AG08395 (cell line): ENCODE data around the gene ATP6V0C.

Experiments used
- DNase-seq: peaks from one replicate; pipeline ENCODE4 v3.0.0; 2012; ENCODE audit warnings: mixed read lengths, low spot score

ATP6V0C gene

DNA sequence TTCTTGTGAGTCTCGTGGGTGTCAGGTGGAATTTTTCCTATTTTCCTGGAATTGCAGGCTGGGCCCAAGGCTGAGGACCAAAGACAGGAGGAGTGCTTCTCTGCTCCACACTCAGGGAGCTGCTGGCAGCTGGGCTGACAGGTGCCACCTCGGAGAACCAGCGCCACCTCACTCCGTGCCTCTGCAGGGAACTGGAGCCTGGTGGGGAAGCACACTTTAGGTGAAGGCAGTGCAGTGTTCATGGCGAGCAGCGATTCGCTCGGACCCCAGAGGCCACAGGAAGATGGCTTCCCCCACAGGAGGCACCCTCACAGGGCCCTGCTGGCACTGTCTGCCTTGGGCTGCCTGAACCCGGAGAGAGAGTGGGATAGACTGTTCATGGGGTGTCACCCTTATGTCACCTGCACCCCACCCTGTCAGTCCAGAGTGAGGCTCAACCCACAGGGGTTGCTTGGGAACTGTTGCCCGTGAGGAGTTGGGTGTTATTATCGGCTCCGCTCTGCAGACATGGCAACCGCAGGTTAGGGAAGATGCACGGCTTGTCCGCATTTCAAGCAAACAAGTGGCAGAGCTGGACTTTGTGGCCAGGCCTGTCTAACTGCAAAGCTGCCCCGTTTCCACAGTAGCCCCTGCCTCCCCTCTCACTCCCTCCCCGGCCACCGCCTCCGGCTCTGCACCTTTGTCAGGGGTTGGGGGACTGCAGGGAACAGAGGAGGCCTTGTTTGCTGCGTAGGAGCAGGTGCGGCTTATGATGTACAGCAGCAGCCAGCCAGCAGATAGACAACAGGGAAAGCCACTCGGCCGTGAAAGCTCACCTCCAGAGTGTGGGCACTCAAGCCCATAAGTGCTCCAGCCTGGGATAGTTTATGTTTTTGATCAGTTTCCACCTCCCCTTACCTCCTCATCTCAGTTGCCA lies 23.3 kb upstream of the ATP6V0C start:
- DNase-seq = no peak

DNA sequence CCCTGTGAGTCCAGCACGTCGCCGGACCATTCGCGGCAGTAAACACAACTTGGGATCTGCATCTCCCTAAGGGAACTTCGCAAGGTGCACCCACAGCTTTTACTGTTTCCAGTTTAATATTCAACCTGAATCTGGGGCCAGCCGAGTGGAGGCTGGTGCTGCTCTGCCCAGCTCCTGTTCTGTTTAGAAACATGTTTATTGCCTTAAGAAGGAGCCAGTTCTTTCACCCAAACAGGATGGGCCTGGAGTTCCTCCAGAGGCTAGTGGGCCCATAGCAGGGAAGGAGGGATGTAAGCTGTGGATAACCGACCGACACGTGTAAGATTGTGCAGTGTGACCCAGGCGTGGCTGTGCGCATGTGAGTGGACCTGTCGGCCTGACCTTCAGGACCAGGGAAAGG lies 21.5 kb upstream of the ATP6V0C start:
- DNase-seq = no peak

DNA sequence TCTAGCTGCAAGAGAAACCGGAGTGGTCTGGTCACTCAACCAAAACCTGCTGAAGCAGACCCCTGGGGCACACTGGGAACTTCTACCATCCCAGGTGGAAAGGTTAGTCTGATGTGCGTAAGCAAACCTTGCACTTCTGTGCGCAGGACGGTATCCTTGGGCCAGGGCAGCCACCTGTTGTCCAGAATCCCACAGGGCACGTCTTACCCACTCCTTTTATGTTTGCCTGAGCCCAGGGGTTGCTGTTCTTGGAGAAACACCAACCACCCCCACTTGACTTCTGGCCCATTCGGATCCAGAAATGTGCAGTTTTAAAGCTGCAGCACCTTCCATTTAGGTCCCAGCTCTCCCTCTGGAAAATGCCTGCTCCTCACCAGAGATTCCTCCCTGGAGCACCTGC lies 20.1 kb upstream of the ATP6V0C start:
- DNase-seq = no peak

DNA sequence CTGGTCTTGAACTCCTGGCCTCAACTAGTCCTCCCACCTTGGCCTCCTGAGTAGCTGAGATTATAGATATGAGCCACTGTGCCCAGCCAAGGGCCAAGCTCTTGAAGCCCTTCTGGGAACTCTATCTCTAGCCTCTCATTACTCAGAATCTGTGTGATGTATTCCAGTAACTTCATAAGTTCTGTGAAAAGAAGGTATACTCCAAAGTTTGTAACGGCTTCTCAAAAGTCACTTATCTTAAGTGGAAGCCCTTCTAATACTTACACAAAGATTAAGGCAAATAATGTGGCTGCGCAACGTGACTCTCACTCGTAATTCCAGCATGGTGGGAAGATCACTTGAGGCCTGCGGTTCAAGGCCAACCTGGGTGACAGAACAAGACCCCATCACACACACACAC lies 19.1 kb upstream of the ATP6V0C start:
- DNase-seq = no peak

DNA sequence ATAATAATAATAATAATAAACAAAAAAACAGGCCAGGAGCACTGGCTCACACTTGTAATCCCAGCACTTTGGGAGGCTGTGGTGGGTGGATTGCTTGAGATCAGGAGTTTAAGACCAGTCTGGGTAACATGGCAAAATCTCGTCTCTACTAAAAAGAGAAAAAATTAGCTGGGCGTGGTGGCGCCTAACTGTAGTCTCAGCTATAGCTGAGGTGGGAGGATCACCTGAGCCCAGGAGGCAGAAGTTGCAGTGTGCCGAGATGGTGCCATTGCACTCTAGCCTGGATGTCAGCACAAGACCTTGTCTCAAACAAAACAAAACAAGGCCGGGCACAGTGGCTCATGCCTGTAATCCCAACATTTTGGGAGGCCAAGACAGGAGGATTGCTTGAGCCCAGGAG lies 18.7 kb upstream of the ATP6V0C start:
- DNase-seq = no peak

DNA sequence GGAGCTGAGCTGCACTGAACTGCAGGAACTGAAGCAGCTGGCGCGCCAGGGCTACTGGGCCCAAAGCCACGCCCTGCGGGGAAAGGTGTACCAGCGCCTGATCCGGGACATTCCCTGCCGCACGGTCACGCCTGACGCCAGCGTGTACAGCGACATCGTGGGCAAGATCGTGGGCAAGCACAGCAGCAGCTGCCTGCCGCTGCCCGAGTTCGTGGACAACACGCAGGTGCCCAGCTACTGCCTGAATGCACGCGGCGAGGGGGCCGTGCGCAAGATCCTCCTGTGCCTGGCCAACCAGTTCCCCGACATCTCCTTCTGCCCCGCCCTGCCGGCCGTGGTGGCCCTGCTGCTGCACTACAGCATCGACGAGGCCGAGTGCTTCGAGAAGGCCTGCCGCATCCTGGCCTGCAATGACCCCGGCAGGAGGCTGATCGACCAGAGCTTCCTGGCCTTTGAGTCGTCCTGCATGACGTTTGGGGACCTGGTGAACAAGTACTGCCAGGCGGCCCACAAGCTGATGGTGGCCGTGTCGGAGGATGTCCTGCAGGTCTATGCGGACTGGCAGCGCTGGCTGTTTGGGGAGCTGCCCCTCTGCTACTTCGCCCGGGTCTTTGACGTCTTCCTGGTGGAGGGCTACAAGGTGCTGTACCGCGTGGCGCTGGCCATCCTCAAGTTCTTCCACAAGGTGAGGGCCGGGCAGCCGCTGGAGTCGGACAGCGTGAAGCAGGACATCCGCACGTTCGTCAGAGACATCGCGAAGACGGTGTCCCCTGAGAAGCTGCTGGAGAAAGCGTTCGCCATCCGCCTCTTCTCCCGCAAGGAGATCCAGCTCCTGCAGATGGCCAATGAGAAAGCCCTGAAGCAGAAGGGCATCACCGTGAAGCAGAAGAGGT lies 17.3 kb upstream of the ATP6V0C start:
- DNase-seq = no peak

DNA sequence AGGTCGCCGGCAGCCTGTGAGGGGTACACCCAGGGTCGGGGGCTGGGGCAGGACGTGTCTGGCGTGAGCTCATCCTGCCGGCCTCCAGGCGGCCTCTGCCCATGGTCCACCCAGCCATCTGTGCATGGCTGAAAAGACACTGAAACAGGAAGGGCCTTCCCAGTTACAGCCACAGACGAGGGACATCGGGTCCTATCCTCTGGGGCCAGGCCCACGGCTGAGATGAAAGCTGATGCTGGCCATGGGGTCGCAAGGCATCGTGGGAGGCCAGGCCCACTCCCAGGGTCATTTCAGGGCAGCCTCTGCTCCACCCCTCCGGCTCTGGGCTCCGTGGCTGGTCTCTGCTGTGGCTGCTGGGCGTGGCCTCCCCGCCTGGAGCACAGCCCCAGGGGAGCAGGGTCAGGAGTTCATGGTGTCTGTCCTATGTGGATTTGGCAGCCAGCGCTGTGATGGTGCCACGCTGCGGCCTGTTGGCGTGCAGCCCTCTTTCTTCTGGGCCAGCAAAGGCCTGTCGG lies 16.6 kb upstream of the ATP6V0C start:
- no peak for DNase-seq

DNA sequence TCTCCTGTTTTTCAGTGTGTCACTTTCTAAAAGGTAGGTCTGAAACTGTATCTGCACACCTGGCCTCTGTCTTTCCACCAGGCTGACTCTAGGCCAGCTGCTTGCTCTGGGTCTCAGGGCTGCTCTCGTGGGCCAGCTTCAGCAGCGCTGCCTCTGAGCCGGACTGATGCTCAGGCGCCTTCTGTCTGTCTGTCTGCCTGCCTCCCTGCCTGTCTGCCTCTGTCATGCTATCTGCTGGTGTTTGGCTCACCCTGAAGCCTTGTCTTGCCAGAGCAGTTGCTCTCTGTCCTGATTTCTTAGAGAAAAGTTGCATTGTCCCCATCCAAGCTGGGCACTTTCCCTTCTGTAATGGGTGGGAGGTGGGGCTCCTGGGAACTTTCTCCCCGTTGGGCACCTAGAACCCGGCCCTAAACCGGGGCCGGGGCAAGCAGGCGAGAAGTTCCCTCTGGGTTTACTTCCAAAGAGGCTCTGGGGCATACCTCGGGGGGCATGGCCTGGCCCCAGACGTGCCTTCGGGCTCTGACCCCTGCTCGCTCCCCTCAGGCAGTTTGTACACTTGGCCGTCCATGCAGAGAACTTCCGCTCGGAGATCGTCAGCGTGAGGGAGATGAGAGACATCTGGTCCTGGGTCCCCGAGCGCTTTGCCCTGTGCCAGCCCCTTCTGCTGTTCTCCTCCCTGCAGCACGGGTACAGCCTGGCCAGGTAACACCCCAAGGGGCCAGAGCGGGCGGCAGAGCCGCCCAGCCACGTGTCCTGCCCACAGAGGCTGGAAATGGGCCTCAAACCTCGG lies 15.9 kb upstream of the ATP6V0C start:
- DNase-seq = no peak

DNA sequence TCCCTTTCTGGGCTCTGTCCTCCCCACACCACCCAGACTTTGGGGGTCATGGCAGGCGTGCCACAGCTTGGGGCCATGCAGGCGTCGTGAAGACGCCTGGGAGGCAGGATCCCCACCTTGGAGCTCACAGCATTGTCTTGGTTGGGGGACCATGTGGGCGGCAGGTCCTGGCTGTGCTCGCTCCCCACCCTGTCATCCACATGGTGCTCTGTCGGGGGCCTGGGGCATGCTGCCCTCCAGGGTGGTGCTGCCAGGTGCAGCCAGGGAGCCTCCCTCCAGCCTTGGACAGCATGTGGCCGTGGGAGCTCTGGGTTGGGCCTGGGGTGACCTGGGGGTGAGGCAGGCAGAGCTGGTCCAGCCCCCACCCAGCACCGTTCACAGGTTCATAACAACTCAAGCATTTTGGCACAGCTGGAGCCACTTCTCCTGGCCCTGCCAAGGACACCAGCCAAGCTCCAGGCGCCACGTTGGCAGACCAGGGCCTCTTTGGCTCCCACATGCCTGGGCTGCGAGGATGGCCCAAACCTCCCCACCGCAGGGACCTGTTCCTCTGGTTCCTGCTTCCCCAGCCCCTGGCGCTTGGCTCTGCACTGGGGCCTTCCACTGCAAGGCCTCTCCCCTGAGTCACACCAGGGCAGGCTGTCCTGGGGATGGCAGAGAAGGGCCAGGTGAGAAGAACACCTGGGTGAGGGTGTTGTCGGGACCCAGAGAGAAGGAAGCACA lies 15.1 kb upstream of the ATP6V0C start:
- no peak for DNase-seq

DNA sequence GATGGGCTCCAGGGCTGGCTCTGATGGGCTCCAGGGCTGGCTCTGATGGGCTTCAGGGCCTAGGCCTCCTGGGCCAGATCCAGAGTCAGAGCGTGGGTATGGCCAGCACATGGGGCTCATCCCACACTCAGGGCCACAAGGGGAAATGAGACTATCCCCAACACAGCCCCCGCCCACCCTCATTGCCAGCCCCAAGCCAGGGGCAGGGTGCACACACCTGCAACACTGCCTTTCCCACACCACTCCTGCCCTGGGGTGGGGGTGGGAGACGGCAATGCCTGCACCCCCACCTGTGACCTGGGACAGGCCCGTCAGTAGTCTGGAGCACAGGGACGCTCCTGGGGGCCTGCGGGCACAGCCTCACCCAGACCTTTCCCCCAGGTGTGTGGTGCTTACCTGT lies 14.3 kb upstream of the ATP6V0C start:
- no peak for DNase-seq

DNA sequence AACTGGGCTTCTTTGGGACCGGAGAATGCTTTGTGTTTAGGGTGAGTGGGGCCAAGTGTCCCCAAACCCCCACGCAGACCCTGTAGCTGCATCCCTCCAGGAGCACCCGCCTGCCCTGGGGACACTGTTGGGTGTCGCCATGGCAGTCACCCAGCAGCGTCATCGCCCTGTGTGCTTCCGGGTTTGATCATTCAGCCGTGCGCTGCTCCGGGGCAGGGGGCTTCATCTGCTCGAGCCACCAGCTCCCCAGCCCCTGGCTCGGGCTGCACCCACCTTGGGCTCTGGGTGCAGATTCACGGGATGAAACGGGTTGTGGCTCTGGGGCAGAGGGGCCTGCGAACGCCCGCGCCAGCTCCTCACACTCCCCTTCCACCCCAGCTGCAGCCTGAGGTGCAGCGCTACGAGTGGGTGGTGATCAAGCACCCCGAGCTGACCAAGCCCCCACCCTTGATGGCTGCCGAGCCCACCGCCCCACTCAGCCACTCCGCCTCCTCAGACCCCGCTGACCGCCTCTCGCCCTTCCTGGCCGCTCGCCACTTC lies 13.8 kb upstream of the ATP6V0C start:
- DNase-seq = no peak

DNA sequence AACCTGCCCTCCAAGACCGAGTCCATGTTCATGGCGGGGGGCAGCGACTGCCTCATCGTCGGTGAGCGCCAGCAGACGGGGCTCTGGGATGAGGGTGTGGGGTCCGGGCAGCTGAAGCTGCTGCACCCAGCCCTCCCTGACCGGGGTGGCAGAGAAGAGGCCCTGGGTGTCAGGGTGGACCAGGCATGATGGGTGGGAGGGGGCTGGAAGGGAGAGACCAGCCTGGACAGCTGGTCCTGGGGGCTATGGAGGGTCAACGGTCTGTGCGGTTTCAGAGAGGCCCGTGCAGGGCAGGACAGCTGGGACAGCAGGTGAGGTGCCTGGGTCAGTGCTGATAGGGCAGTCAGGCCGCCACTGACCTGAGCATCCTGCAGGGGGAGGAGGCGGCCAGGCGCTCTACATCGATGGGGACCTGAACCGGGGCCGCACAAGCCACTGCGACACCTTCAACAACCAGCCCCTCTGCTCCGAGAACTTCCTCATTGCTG lies 13.3 kb upstream of the ATP6V0C start:
- no peak for DNase-seq

DNA sequence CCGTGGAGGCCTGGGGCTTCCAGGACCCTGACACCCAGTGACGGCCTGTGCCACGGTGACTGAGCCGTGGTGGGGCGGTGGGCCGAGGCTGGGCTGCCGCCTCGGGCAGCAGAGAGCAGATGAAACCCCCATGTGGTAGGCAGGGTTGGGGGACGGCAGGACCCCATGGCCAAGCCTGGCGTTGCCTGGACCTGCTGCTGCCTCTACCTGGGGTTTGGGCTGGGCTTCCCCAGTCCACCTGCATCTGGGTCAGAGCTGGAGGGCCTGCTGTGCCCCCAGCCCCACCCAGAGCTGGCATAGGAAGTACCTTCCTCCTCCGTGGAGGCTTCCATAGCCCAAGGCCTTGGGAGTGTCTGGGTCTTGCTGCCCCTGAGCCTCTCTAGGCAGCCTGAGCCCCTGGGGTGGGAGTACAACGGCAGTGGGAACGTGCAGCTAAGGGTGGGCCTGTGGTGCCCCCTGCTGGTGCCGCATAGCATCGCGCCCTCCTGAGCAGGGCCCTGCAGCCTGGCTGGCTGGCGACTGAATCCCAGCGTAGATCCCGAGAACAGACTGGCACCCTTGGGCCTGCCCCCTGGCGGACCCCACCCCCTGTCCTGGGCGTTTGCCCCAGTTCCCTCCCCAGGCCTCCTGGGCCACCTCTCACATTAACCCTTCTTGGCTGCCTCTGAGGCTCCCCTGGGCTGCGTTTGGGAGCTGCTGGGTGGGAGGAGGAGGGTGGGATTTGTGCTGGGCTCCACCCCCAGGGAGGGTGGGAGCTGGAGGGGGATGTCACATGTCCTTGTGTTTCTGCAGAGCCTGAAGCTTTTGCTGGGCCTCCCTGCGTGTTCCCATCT lies 12.6 kb upstream of the ATP6V0C start:
- peak; percentile 80 for DNase-seq

DNA sequence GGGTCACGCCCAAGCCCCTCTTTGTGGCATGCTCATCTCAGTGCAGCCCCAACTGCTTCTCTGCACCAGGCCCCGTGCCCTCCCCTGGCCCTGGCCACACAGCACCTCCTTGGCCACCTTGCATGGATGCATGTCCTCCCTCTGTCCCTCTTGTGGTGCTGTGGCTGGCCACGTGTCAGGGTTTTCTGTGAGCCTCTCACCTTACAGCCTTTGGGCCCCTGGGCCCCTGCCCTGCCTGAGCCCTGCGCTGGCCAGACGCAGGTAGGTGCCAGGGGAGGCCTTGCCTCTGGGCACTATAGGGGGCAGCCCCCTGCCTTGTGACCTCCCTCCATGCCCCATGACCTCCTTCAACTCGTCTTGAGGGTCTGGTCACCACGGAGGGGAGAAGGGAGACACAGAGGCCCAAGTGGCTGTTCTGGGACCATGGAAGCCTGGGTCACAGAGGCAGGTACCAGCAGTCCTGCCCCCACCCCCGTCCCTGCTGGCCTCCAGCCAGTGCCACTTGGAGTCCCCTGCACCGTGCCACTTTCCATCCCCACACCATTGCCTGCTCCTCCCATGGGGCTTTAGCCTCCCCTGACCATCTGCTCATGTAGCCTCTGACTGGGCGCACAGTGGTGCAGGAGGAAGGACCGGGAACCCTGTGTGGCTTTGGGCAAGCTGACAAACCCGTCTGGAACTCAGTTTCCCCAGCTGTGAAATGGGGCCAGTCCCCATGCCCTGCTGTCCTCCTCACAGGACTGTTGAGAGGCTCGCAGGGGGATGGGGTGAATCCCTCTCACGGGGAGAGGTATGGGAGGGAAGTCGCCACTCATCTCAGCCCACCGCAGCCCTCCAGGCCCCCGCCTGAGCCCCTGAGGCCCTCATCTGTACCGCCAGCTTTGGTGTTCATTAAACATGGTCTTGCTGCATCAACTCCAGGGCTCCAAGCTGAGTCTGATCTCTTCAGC lies 11.5 kb upstream of the ATP6V0C start:
- DNase-seq = no peak

DNA sequence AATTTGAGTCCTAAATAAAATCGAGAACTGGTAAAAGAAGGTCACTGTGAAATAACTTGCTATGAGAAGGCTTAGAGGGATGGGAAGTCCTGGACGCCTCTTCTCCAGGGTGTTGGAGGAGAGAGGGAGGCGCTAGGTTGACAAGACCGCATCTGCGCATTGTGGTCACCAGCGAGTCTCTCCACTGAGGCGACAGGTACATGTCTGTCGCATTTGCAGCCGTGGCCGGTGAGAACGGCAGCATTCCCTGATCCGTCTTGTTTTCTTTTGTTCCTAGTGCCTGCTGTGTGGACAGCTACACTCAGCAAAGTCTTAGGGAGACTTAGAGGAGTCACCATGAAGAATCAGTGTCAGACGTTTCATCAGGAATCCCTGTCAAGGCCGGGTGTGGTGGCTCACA lies 8.1 kb upstream of the ATP6V0C start:
- DNase-seq = no peak

DNA sequence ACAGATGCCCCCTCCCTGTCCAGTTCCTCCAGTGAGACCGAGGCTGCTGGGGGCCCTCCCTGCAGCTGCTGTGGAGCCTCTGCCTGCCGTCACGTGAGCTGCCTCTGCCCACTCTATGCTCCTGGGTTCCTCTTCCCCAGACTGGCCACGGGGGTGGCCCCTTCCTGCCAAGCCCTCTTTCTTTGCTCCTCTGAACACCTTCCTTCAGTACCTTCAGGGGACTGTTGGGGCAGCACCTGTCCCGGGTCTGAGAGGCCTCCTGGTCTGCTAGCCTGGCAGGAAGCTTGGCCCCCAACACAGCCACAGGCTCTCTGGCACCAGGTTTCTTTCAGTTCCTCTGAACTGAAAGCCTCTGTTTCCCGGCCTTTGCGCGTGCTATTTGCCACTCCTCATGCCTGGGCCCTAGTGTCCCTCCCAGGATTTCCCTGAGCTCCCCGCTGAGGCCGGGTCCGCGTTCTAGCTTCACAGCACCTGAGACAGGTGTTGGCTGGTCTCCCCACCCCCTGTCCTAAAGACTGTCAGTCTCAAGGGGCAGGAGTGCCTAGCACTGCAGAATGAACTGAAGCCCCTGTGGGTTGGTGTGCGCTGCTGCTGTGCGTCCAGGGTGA lies 6.6 kb upstream of the ATP6V0C start:
- no peak for DNase-seq

DNA sequence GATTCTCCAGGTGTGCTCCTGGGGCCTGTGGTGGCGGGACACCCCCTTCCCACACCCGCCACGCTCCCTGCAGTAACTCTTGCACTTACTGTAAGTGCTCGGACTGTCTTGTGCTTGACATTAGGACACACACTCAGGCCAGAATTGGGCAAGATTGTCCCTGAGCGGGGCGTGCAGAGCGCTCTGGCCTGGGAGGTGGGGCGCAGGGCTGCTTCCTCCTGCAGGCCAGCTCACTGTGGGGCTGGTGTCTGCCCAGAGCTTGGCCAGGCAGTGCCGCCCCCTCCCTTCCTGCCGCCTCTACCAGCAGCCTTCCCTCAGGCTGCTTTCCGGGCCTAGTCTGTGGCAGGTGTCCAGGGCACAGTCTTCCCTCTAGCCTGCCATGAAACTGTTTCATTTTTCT lies 6.1 kb upstream of the ATP6V0C start:
- no peak for DNase-seq

DNA sequence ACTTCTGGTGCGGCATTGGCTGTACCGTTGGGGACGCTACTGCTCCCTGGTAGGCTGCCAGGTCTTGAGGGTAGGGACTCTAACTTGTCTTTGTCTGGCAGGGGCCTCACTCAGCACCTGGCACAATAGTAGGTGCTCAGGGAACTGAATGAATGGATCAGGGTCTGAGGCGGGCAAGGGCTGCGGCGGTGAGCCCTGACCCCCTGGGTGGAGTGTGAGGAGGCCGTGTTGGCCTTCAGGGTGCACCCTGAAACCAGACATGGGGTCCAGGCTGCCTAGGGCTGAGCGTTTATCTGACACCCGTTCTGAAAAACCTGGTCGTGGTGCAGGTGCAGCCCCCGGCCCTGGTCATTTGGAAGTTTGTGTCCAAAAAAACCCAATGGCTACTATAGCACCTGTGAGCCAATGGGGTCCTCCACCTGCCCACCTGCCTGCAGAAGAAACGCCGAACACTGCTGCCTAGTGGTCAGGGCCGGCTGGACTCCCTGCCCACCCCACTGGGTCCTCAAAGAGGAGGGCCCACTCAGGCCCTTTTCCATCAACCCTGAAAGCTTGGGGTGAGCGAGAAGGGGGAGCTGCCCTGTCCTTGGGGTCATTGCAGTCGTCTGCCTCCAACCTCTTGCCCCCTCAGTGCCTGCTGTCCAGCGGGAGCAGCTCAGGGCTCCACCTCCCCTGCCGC lies 4.9 kb upstream of the ATP6V0C start:
- DNase-seq = no peak
